ENCODE measurements around the gene UBE2O. TPM values are rescaled to one million over a fixed set of nuclear protein-coding genes. Genes with fewer than 3 reads are reported as not detected.

The UBE2O gene
- total RNA-seq, 5 donors from 2014 or later (not counting 1 experiment from before 2014, with no cell fraction given) = 33.9 to 57.8 (median 47.5) TPM

- ATAC-seq (replicated peaks in 1 of 4) = no peak
- CTCF ChIA-PET = interaction anchor here in 1 of 2 donors (0.5 to 1.2 kb wide), 2 partner anchors 9 to 616 kb away, joined by 3 to 5 read pairs; no protein-coding TSS in a partner anchor
- H3K36me3 Mint-ChIP-seq = peaks cover 60% of the 10 kb centered on the region
Measured at GRCh38 chr17:76402711-76403110, 50.2 kb downstream of the UBE2O start.

GRCh38 chr17:76399175-76400172, 53.5 kb downstream of the UBE2O start:
- DNase-seq (no peak), ATAC-seq (replicated peaks in 1 of 4) (no peak)
- Histone ChIP-seq H3K9me3 (no peaks in the 10 kb centered on the region), H3K4me1 (ENCODE audit: control insufficient read depth in 1 of 2, extremely low read depth in 1 of 2, insufficient read depth in 2 of 2, low read length in 2 of 2) (peaks cover 0 to 2% of the 10 kb centered on the region in 2 experiments), H3K27me3 (replicated peaks in 1 of 2; ENCODE audit: control insufficient read depth in 2 of 2, extremely low read depth in 1 of 2, insufficient read depth in 2 of 2, low read length in 1 of 2) (no peaks in the 10 kb centered on the region), H3K36me3 (ENCODE audit: control insufficient read depth in 2 of 2, extremely low read depth in 1 of 2, insufficient read depth in 1 of 2, low read length in 1 of 2) (peaks cover 19 to 89% of the 10 kb centered on the region in 2 donors), H3K27ac (ENCODE audit: low read length) (no peak overlapping the region), H3K4me3 (ENCODE audit: control insufficient read depth in 1 of 2, extremely low read depth in 1 of 2, low read length in 1 of 2) (no peak overlapping the region)
- H3K4me1 Mint-ChIP-seq = no peaks in the 10 kb centered on the region
- POLR2A ChIA-PET = interaction anchor here in 1 of 2 donors (0.6 kb wide), 1 partner anchor 98 kb away, joined by 4 read pairs; no protein-coding TSS in a partner anchor
- H3K9me3 Mint-ChIP-seq = no peaks in the 10 kb centered on the region
- WGBS (ENCODE audit: insufficient coverage) = 93% methylated on average over 27 of the region's 33 CpGs
- H3K27ac Mint-ChIP-seq = no peak overlapping the region
- H3K36me3 Mint-ChIP-seq = peaks cover 59% of the 10 kb centered on the region
- no peak overlapping the region for H3K4me3 Mint-ChIP-seq
- H3K27me3 Mint-ChIP-seq = no peaks in the 10 kb centered on the region
- CTCF ChIA-PET = interaction anchor here (0.6 to 2.3 kb wide), 4 partner anchors 11 to 99 kb away, joined by 3 to 15 read pairs (median 5); no protein-coding TSS in a partner anchor

More at GRCh38 chr17:76402711-76403110, 50.2 kb downstream of the UBE2O start:
- POLR2A ChIA-PET = no interaction called here
- Histone ChIP-seq H3K36me3 (ENCODE audit: control insufficient read depth in 2 of 2, extremely low read depth in 1 of 2, insufficient read depth in 1 of 2, low read length in 1 of 2) (peaks cover 25 to 78% of the 10 kb centered on the region in 2 donors), H3K27me3 (replicated peaks in 1 of 2; ENCODE audit: control insufficient read depth in 2 of 2, extremely low read depth in 1 of 2, insufficient read depth in 2 of 2, low read length in 1 of 2) (no peaks in the 10 kb centered on the region), H3K4me3 (ENCODE audit: control insufficient read depth in 1 of 2, extremely low read depth in 1 of 2, low read length in 1 of 2) (no peak overlapping the region), H3K4me1 (ENCODE audit: control insufficient read depth in 1 of 2, extremely low read depth in 1 of 2, insufficient read depth in 2 of 2, low read length in 2 of 2) (peaks cover 0 to 2% of the 10 kb centered on the region in 2 experiments), H3K9me3 (no peaks in the 10 kb centered on the region), H3K27ac (ENCODE audit: low read length) (no peak overlapping the region)
- DNase-seq = no peak
- no peak overlapping the region for H3K27ac Mint-ChIP-seq
- H3K9me3 Mint-ChIP-seq = no peaks in the 10 kb centered on the region
- WGBS (ENCODE audit: insufficient coverage) = 85% methylated on average over 4 of the region's 5 CpGs
- no peaks in the 10 kb centered on the region for H3K27me3 Mint-ChIP-seq
- no peak overlapping the region for H3K4me3 Mint-ChIP-seq
- peaks cover 0 to 7% (median 3%) of the 10 kb centered on the region in 3 donors for H3K4me1 Mint-ChIP-seq

DNA sequence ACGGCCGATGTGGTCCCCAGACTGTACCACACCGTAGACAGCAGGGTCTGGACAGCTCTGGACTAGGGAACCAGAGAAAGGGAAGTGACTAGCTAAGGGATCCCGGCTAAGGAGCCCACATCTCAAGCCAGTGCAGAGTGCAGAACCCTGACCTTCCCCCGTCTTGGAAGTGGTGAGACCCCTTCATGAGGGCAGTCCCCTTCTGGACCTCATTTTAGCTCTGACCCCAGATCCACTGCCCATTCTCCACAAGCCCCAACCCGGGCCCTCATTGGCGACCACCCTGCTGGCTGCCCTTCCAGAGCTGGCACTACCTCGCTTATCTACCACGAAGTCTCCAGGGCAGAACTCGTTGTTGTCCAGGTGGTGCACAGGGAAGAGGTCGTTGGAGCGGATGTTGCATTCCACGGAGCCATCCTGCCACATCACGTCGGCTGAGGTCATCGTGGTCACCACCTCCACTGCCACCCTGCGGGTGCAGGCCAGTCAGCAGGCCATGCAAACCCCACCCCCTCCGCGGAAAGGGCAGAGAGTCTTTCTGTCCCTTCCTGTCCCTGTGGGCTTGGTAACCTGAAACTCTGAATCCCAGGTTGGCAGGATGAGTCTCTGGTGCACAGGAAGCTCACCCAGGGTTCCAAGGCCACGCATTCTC, 54.3 kb downstream of the UBE2O start:
- WGBS (ENCODE audit: insufficient coverage) = 92% methylated on average over 17 of the region's 20 CpGs
- peaks cover 55% of the 10 kb centered on the region for H3K36me3 Mint-ChIP-seq

GRCh38 chr17:76397687-76398522, 55.0 kb downstream of the UBE2O start:
- 61% methylated on average over 16 of the region's 16 CpGs for WGBS (ENCODE audit: insufficient coverage)
- no peak overlapping the region for H3K4me3 ChIP-seq (ENCODE audit: control insufficient read depth in 1 of 2, extremely low read depth in 1 of 2, low read length in 1 of 2)
- peaks cover 23 to 81% of the 10 kb centered on the region in 2 donors for H3K36me3 ChIP-seq (ENCODE audit: control insufficient read depth in 2 of 2, extremely low read depth in 1 of 2, insufficient read depth in 1 of 2, low read length in 1 of 2)
- Mint-ChIP-seq H3K36me3 (peaks cover 51% of the 10 kb centered on the region), H3K4me1 (no peaks in the 10 kb centered on the region), H3K9me3 (no peaks in the 10 kb centered on the region), H3K27ac (no peak overlapping the region), H3K4me3 (no peak overlapping the region), H3K27me3 (no peaks in the 10 kb centered on the region)
- H3K4me1 ChIP-seq (ENCODE audit: control insufficient read depth in 1 of 2, extremely low read depth in 1 of 2, insufficient read depth in 2 of 2, low read length in 2 of 2) = peaks cover 0 to 2% of the 10 kb centered on the region in 2 experiments
- ChIA-PET POLR2A (no interaction called here), CTCF (interaction anchor here (0.5 to 2.3 kb wide), 16 partner anchors 9 to 333 kb away, joined by 3 to 29 read pairs (median 4); partner anchors contain the start of genes PRPSAP1 (in 1 of the 2) and SPHK1 (in 1 of the 2))
- DNase-seq = peak; percentile 53 to 88 (median 77)
- H3K9me3 ChIP-seq = no peaks in the 10 kb centered on the region
- H3K27me3 ChIP-seq (replicated peaks in 1 of 2; ENCODE audit: control insufficient read depth in 2 of 2, extremely low read depth in 1 of 2, insufficient read depth in 2 of 2, low read length in 1 of 2) = no peaks in the 10 kb centered on the region
- ATAC-seq (replicated peaks in 1 of 4) = peak; percentile 79 to 84 (median 80)
- no peak overlapping the region for H3K27ac ChIP-seq (ENCODE audit: low read length)

More for the DNA sequence above, 54.3 kb downstream of the UBE2O start:
- Mint-ChIP-seq H3K27me3 (no peaks in the 10 kb centered on the region), H3K27ac (no peak overlapping the region), H3K4me1 (no peaks in the 10 kb centered on the region), H3K4me3 (no peak overlapping the region), H3K9me3 (no peaks in the 10 kb centered on the region)
- Histone ChIP-seq H3K9me3 (no peaks in the 10 kb centered on the region), H3K36me3 (ENCODE audit: control insufficient read depth in 2 of 2, extremely low read depth in 1 of 2, insufficient read depth in 1 of 2, low read length in 1 of 2) (peaks cover 23 to 88% of the 10 kb centered on the region in 2 donors), H3K27me3 (replicated peaks in 1 of 2; ENCODE audit: control insufficient read depth in 2 of 2, extremely low read depth in 1 of 2, insufficient read depth in 2 of 2, low read length in 1 of 2) (no peaks in the 10 kb centered on the region), H3K27ac (ENCODE audit: low read length) (no peak overlapping the region), H3K4me1 (ENCODE audit: control insufficient read depth in 1 of 2, extremely low read depth in 1 of 2, insufficient read depth in 2 of 2, low read length in 2 of 2) (peaks cover 0 to 2% of the 10 kb centered on the region in 2 experiments), H3K4me3 (ENCODE audit: control insufficient read depth in 1 of 2, extremely low read depth in 1 of 2, low read length in 1 of 2) (no peak overlapping the region)
- CTCF ChIA-PET = interaction anchor here (0.5 to 2.3 kb wide), 11 partner anchors 12 to 244 kb away, joined by 3 to 29 read pairs (median 5); partner anchors contain the start of genes PRPSAP1 (in 1 of the 2) and SPHK1 (in 1 of the 2)
- peak in 1 of 4 experiments; percentile 21 for ATAC-seq (replicated peaks in 1 of 4)
- DNase-seq = no peak
- POLR2A ChIA-PET = interaction anchor here in 1 of 2 donors (0.6 kb wide), 1 partner anchor 97 kb away, joined by 4 read pairs; no protein-coding TSS in a partner anchor

GRCh38 chr17:76397184-76397583, 55.8 kb downstream of the UBE2O start:
- H3K9me3 ChIP-seq = no peaks in the 10 kb centered on the region
- H3K27ac Mint-ChIP-seq = no peak overlapping the region
- no peak overlapping the region for H3K4me3 ChIP-seq (ENCODE audit: control insufficient read depth in 1 of 2, extremely low read depth in 1 of 2, low read length in 1 of 2)
- no peaks in the 10 kb centered on the region for H3K9me3 Mint-ChIP-seq
- DNase-seq = no peak
- no peak overlapping the region for H3K27ac ChIP-seq (ENCODE audit: low read length)
- peaks cover 46% of the 10 kb centered on the region for H3K36me3 Mint-ChIP-seq
- no peak overlapping the region for H3K4me3 Mint-ChIP-seq
- peaks cover 23 to 75% of the 10 kb centered on the region in 2 donors for H3K36me3 ChIP-seq (ENCODE audit: control insufficient read depth in 2 of 2, extremely low read depth in 1 of 2, insufficient read depth in 1 of 2, low read length in 1 of 2)
- H3K4me1 ChIP-seq (ENCODE audit: control insufficient read depth in 1 of 2, extremely low read depth in 1 of 2, insufficient read depth in 2 of 2, low read length in 2 of 2) = peaks cover 0 to 2% of the 10 kb centered on the region in 2 experiments
- no peaks in the 10 kb centered on the region for H3K4me1 Mint-ChIP-seq
- ATAC-seq (replicated peaks in 1 of 4) = no peak
- ChIA-PET POLR2A (no interaction called here), CTCF (interaction anchor here (0.5 to 2.3 kb wide), 13 partner anchors 9 to 1293 kb away, joined by 3 to 29 read pairs (median 6); partner anchors contain the start of gene SPHK1 (in 1 of the 2))
- no peaks in the 10 kb centered on the region for H3K27me3 Mint-ChIP-seq
- WGBS (ENCODE audit: insufficient coverage) = 100% methylated on average over 5 of the region's 8 CpGs
- no peaks in the 10 kb centered on the region for H3K27me3 ChIP-seq (replicated peaks in 1 of 2; ENCODE audit: control insufficient read depth in 2 of 2, extremely low read depth in 1 of 2, insufficient read depth in 2 of 2, low read length in 1 of 2)

All from T-cell (primary cell).